Measurements from ENCODE around the gene TRIM68. TPM values are rescaled to one million over a fixed set of nuclear protein-coding genes. Genes with fewer than 3 reads are reported as not detected.

Gene TRIM68
- total RNA-seq, 2 experiments from 2014 or later: 11.9 to 13.2 TPM

DNA sequence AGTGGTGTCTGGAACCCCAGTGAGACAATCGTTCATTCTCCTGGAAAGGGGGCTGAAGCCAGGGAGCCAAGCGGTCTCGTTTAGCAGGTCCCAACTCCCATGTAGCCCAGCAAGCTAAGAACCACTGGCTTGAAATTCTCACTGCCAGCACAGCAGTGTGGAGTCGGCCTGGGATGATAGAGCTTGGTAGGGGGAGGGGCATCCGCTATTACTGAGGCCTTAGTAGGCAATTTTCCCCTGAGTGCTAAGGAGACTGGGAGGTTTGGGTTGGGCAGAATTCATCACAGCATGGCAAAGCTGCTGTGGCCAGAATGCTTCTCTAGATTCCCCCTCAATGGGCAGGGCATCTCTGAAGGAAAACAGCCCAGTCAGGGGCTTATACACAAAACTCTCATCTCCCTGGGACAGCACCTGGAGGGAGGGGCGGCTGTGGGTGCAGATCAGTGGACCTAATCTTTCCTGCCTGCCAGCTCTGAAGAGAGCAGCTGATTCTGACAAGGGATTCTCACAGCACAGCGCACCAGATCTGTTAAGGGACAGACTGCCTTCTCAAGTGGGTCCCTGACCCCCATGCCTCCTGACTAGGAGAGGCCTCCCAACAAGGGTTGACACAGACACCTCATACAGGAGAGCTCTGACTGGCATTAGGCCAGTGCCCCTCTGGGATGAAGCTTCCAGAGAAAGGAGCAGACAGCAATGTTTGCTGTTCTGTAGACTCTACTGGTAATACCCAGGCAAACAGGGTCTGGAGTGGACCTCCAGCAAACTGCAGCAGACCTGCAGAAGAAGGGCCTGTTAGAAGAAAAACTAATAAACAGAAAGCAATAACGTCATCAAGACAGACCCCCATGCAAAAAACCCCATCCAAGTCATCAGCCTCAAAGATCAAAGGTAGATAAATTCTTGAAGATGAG is 48.2 kb downstream of the TRIM68 start:
- no peak overlapping the region for H3K27ac ChIP-seq (ENCODE audit: low read depth, low read length, poor library complexity, severe bottlenecking)
- intact Hi-C loops (cut with micrococcal nuclease; ENCODE audit: unreplicated experiment): no loop called here
- H4K20me1 ChIP-seq (ENCODE audit: insufficient read depth, low read length): no peaks in the 10 kb centered on the region
- no peaks in the 10 kb centered on the region for H3K9me3 ChIP-seq (ENCODE audit: low read length)
- H3K36me3 ChIP-seq (ENCODE audit: insufficient read depth, low read length): no peaks in the 10 kb centered on the region
- H3K79me2 ChIP-seq (ENCODE audit: insufficient read depth, low read depth, low read length): no peaks in the 10 kb centered on the region
- DNase-seq (ENCODE audit: low spot score): no peak
- ChIA-PET POLR2A (no interaction called here), CTCF (ENCODE audit: unreplicated experiment) (no interaction called here)
- H2AFZ ChIP-seq (ENCODE audit: low read length): no peak overlapping the region
- BruUV-seq (replicated peaks): no TSS peak
- TF ChIP-seq EZH2phosphoT487 (IDR thresholded peaks at IDR 0.05; ENCODE audit: borderline replicate concordance, low read depth, low read length) (no peak), CTCF (conservative IDR thresholded peaks at IDR 0.05; ENCODE audit: low read length) (no peak)
- no peaks in the 10 kb centered on the region for H3K4me1 ChIP-seq (ENCODE audit: insufficient read depth, low read length, poor library complexity, severe bottlenecking)
- H3K4me3 ChIP-seq (ENCODE audit: low read depth, low read length, poor library complexity, severe bottlenecking): no peak overlapping the region
- no peaks in the 10 kb centered on the region for H3K9me2 ChIP-seq (ENCODE audit: insufficient read depth, low read length)
- no peak overlapping the region for H3K4me2 ChIP-seq (ENCODE audit: low read length)

DNA sequence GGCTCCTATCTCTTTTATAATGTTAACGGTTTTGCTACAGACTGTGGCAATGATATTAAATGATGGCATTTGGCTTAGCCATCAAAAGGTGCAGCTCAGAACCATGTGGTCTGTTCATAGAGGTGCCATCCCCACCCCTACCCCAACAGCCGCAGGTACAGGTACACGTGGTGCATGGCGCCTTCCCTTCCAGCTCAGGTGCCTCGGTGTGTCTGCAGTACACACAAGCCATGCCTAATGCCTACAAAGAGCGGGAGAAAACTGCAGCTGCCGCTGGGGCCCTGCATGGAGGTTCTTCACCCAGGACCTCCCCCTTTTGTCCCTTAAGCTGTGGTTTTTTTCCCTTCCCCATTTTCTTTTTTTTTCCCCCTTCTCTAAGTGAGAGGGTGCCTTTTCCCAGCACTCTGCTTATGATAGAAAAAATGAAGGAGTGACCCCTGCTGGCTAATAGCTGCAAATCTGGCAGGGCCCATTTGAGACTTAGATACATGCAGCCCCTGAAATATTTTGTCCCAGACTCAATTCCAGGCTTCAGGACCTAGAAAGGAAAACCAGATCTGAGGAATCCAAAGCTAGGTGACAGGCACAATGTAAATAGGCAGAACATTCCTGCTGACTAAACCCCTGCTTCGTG is 56.6 kb downstream of the TRIM68 start:
- H3K4me3 ChIP-seq (ENCODE audit: low read depth, low read length, poor library complexity, severe bottlenecking): no peak overlapping the region
- no peak for DNase-seq (ENCODE audit: low spot score)
- H4K20me1 ChIP-seq (ENCODE audit: insufficient read depth, low read length): no peaks in the 10 kb centered on the region
- H3K9me3 ChIP-seq (ENCODE audit: low read length): no peaks in the 10 kb centered on the region
- ChIA-PET POLR2A (no interaction called here), CTCF (ENCODE audit: unreplicated experiment) (no interaction called here)
- no peak overlapping the region for H2AFZ ChIP-seq (ENCODE audit: low read length)
- H3K36me3 ChIP-seq (ENCODE audit: insufficient read depth, low read length): no peaks in the 10 kb centered on the region
- no peaks in the 10 kb centered on the region for H3K79me2 ChIP-seq (ENCODE audit: insufficient read depth, low read depth, low read length)
- H3K4me1 ChIP-seq (ENCODE audit: insufficient read depth, low read length, poor library complexity, severe bottlenecking): no peaks in the 10 kb centered on the region
- peak; percentile 67 for TF ChIP-seq CTCF (conservative IDR thresholded peaks at IDR 0.05; ENCODE audit: low read length)
- no peak for TF ChIP-seq EZH2phosphoT487 (IDR thresholded peaks at IDR 0.05; ENCODE audit: borderline replicate concordance, low read depth, low read length)
- no peaks in the 10 kb centered on the region for H3K9me2 ChIP-seq (ENCODE audit: insufficient read depth, low read length)
- H3K4me2 ChIP-seq (ENCODE audit: low read length): no peak overlapping the region
- H3K27ac ChIP-seq (ENCODE audit: low read depth, low read length, poor library complexity, severe bottlenecking): no peak overlapping the region
- intact Hi-C loops (cut with micrococcal nuclease; ENCODE audit: unreplicated experiment): loop anchor here (1.0 kb wide), 1 partner anchor 364 kb away; no protein-coding TSS in a partner anchor
- no TSS peak for BruUV-seq (replicated peaks)

Other genes starting within 250 kb of the TRIM68 start
- gene OR52B4, start 239.8 kb downstream of the TRIM68 start, total RNA-seq (2014; rRNA removed; shearing (Covaris generic)): not detected in 2 replicates
- gene OR52B4, start 239.8 kb downstream of the TRIM68 start, total RNA-seq (2022): not detected in 2 replicates
- 11.3 and 12.9 TPM in 2 replicates for gene TRIM21, start 214.5 kb downstream of the TRIM68 start, total RNA-seq (2014; rRNA removed; shearing (Covaris generic))
- 11.2 and 13.1 TPM in 2 replicates for gene TRIM21, start 214.5 kb downstream of the TRIM68 start, total RNA-seq (2022)
- gene OR52K2, start 158.9 kb downstream of the TRIM68 start, total RNA-seq (2014; rRNA removed; shearing (Covaris generic)): not detected in 2 replicates
- gene OR52K2, start 158.9 kb downstream of the TRIM68 start, total RNA-seq (2022): not detected in 2 replicates
- gene OR52K1, start 125.6 kb downstream of the TRIM68 start, total RNA-seq (2014; rRNA removed; shearing (Covaris generic)): not detected in 2 replicates
- gene OR52K1, start 125.6 kb downstream of the TRIM68 start, total RNA-seq (2022): not detected in 2 replicates
- not detected in 2 replicates for gene OR52M1, start 63.0 kb downstream of the TRIM68 start, total RNA-seq (2014; rRNA removed; shearing (Covaris generic))
- gene OR52M1, start 63.0 kb downstream of the TRIM68 start, total RNA-seq (2022): not detected in 2 replicates
- gene OR52I2, start 26.5 kb downstream of the TRIM68 start, total RNA-seq (2014; rRNA removed; shearing (Covaris generic)): not detected in 2 replicates
- not detected in 2 replicates for gene OR52I2, start 26.5 kb downstream of the TRIM68 start, total RNA-seq (2022)
- not detected in 2 replicates for gene OR52I1, start 14.2 kb downstream of the TRIM68 start, total RNA-seq (2014; rRNA removed; shearing (Covaris generic))
- gene OR52I1, start 14.2 kb downstream of the TRIM68 start, total RNA-seq (2022): not detected in 2 replicates
- gene OR51D1, start 29.2 kb upstream of the TRIM68 start, total RNA-seq (2014; rRNA removed; shearing (Covaris generic)): not detected in 2 replicates
- gene OR51D1, start 29.2 kb upstream of the TRIM68 start, total RNA-seq (2022): not detected in 2 replicates
- gene OR51E1, start 35.8 kb upstream of the TRIM68 start, total RNA-seq (2014; rRNA removed; shearing (Covaris generic)): 0.09 TPM in 1 of 2 replicates, not detected in the other
- not detected in 2 replicates for gene OR51E1, start 35.8 kb upstream of the TRIM68 start, total RNA-seq (2022)
- 0.05 TPM in 1 of 2 replicates, not detected in the other for gene OR51E2, start 89.6 kb upstream of the TRIM68 start, total RNA-seq (2014; rRNA removed; shearing (Covaris generic))
- not detected in 2 replicates for gene OR51E2, start 89.6 kb upstream of the TRIM68 start, total RNA-seq (2022)
- gene MMP26, start 96.6 kb upstream of the TRIM68 start, total RNA-seq (2014; rRNA removed; shearing (Covaris generic)): not detected in 2 replicates
- not detected in 2 replicates for gene MMP26, start 96.6 kb upstream of the TRIM68 start, total RNA-seq (2022)
- not detected in 2 replicates for gene OR51F1, start 161.7 kb upstream of the TRIM68 start, total RNA-seq (2014; rRNA removed; shearing (Covaris generic))
- gene OR51F1, start 161.7 kb upstream of the TRIM68 start, total RNA-seq (2022): not detected in 2 replicates
- gene OR52R1, start 196.1 kb upstream of the TRIM68 start, total RNA-seq (2014; rRNA removed; shearing (Covaris generic)): not detected in 2 replicates
- gene OR52R1, start 196.1 kb upstream of the TRIM68 start, total RNA-seq (2022): not detected in 2 replicates
- not detected in 2 replicates for gene OR51F2, start 213.1 kb upstream of the TRIM68 start, total RNA-seq (2014; rRNA removed; shearing (Covaris generic))
- gene OR51F2, start 213.1 kb upstream of the TRIM68 start, total RNA-seq (2022): not detected in 2 replicates
- not detected in 2 replicates for gene OR51S1, start 241.0 kb upstream of the TRIM68 start, total RNA-seq (2014; rRNA removed; shearing (Covaris generic))
- not detected in 2 replicates for gene OR51S1, start 241.0 kb upstream of the TRIM68 start, total RNA-seq (2022)

Data from OCI-LY7 (cell line).